Left forelimb (tissue), 1 donor: ENCODE results near the gene ASMTL.
"Not testable (repeated sequence)": the region's sequence is repeated elsewhere in the genome, so short reads cannot be mapped to it uniquely, and the experiment has no call there.

Experiments used
- DNase-seq: peaks from one replicate; pipeline ENCODE4 v3.0.0-alpha.2; 2018; ENCODE audit warnings: low spot score

ASMTL gene

GRCh38 chrX:1452516-1453394 is at the start of gene ASMTL:
Gene ASMTL (minus strand): TSS chrX:1452909. CDS start chrX:1452840, 69 bp downstream.
- DNase-seq: peak; percentile 100

- no peak for DNase-seq
Observed at GRCh38 chrX:1502241-1502640, 49.5 kb upstream of the ASMTL start.

- DNase-seq: no peak
Observed at GRCh38 chrX:1500701-1501624, 48.3 kb upstream of the ASMTL start.

- no peak for DNase-seq
Observed at GRCh38 chrX:1496076-1496475, 43.4 kb upstream of the ASMTL start.

GRCh38 chrX:1493877-1494510 is 41.3 kb upstream of the ASMTL start:
- DNase-seq: no peak

- no peak for DNase-seq
Observed at GRCh38 chrX:1493412-1493811, 40.7 kb upstream of the ASMTL start.

GRCh38 chrX:1492421-1493012 is 39.8 kb upstream of the ASMTL start:
- DNase-seq: no peak

GRCh38 chrX:1491851-1492349 is 39.2 kb upstream of the ASMTL start:
- no peak for DNase-seq

GRCh38 chrX:1491248-1491647 is 38.5 kb upstream of the ASMTL start:
- not testable (repeated sequence) for DNase-seq

GRCh38 chrX:1490723-1491122 is 38.0 kb upstream of the ASMTL start:
- not testable (repeated sequence) for DNase-seq

GRCh38 chrX:1489354-1489753 is 36.6 kb upstream of the ASMTL start:
- DNase-seq: not testable (repeated sequence)

GRCh38 chrX:1488745-1489144 is 36.0 kb upstream of the ASMTL start:
- no peak for DNase-seq

- no peak for DNase-seq
Observed at GRCh38 chrX:1488141-1488540, 35.4 kb upstream of the ASMTL start.

- no peak for DNase-seq
Observed at GRCh38 chrX:1487401-1487800, 34.7 kb upstream of the ASMTL start.

GRCh38 chrX:1486749-1487361 is 34.1 kb upstream of the ASMTL start:
- no peak for DNase-seq

GRCh38 chrX:1486177-1486576 is 33.5 kb upstream of the ASMTL start:
- no peak for DNase-seq

- DNase-seq: no peak
Observed at GRCh38 chrX:1485033-1485432, 32.3 kb upstream of the ASMTL start.

- DNase-seq: no peak
Observed at GRCh38 chrX:1484638-1485019, 31.9 kb upstream of the ASMTL start.

- DNase-seq: no peak
Observed at GRCh38 chrX:1483843-1484637, 31.3 kb upstream of the ASMTL start.

- DNase-seq: not testable (repeated sequence)
Observed at GRCh38 chrX:1482530-1482928, 29.8 kb upstream of the ASMTL start.
